Transverse colon (tissue), 4 donors: ENCODE measurements around the gene SHROOM3. TPM values are rescaled to one million over a fixed set of nuclear protein-coding genes. Genes with fewer than 3 reads are reported as not detected.

ENCODE experiments used
- DNase-seq: peaks from one replicate; pipeline ENCODE4 v3.0.0-alpha.2; 2019
- H3K27ac ChIP-seq, 4 donors: fragments of 200-600 bp; sonication (generic); 2 replicates each; pipeline ENCODE4 v1.5.1; 2016 to 2018; ENCODE audit warnings: inconsistent platforms in 4 of 4
- H3K27me3 ChIP-seq: fragments of 200-600 bp; sonication (generic); 2 replicates; pipeline ENCODE4 v1.5.1; 2017; ENCODE audit warnings: inconsistent platforms
- H3K36me3 ChIP-seq, 4 donors: fragments of 200-600 bp; sonication (generic); 2 replicates each; pipeline ENCODE4 v1.5.1; 2017 to 2019; ENCODE audit warnings: inconsistent platforms in 4 of 4
- H3K4me1 ChIP-seq, 4 donors: fragments of 200-600 bp; sonication (generic); 2 replicates each; pipeline ENCODE4 v1.5.1; 2017 to 2020; ENCODE audit warnings: inconsistent platforms in 4 of 4
- H3K4me3 ChIP-seq, 4 donors: fragments of 200-600 bp; sonication (generic); 1 replicate in 1 of 4; 2 replicates in 3 of 4; pipeline versions ENCODE4 v1.5.1 to v1.6.1; 2017 to 2019; ENCODE audit warnings: inconsistent platforms in 4 of 4
- H3K9me3 ChIP-seq, 2 donors: fragments of 200-600 bp; sonication (generic); 2 replicates each; pipeline ENCODE4 v1.5.1; 2017 to 2019; ENCODE audit warnings: inconsistent platforms in 2 of 2
- EP300 ChIP-seq: sonication (generic); formaldehyde crosslinking; IDR thresholded peaks from one replicate; pipeline ENCODE4 v1.6.1; 2017; ENCODE audit warnings: antibody characterized with exemption, low read depth
- POLR2A ChIP-seq: fragments of 450-650 bp; IDR thresholded peaks from one replicate; pipeline ENCODE4 v1.6.1; 2016; ENCODE audit warnings: antibody characterized with exemption, mild to moderate bottlenecking, moderate library complexity
- POLR2AphosphoS5 ChIP-seq, 3 donors: sonication (generic); formaldehyde crosslinking; IDR thresholded peaks; one replicate each; pipeline ENCODE4 v1.6.1; 2016; ENCODE audit warnings: antibody characterized with exemption in 3 of 3
- WGBS, 2 donors: methylation state at CpG; one replicate each; pipeline ENCODE4 v1.1.5; 2018; ENCODE audit warnings: low coverage in 1 of 2; 5-methylcytosine and 5-hydroxymethylcytosine counted together
- in situ Hi-C, 4 donors: fragments of 200-750 bp; cut with MboI; loops; one replicate each; pipeline versions ENCODE4 v1.15.0 to v1.15.1; 2017; ENCODE audit warnings: low sequenced_read_pairs in 3 of 4, low pct_ligation_motif_present in 1 of 4, low pct_unique_long_range_greater_than_20kb in 1 of 4
- intact Hi-C: fragments of 100-400 bp; cut with DNase I; formaldehyde crosslinking; loops from one replicate; pipeline ENCODE4 v1.15.1; 2023; ENCODE audit warnings: low total_unique reads
- total RNA-seq, 4 donors: library from RNA; depleted of rRNA; stranded (reverse); fragments of >200 nt; gene quantifications; one replicate each; pipeline ENCODE4 v1.1.0, GENCODE V29; 2016
- TF ChIP-seq, protein P1 (sequence below), 5 experiments: fragments of 200-600 bp in 3 of 5; fragments of 450-650 bp in 2 of 5; sonication (generic) in 3 of 5; IDR thresholded peaks; 1 replicate in 2 of 5; 2 replicates in 3 of 5; pipeline ENCODE4 v1.5.1; 2016 to 2017; ENCODE audit warnings: antibody characterized with exemption in 5 of 5, inconsistent platforms in 3 of 5, mild to moderate bottlenecking in 2 of 5, moderate library complexity in 1 of 5

The SHROOM3 gene
- total RNA-seq, 4 donors from 2014 or later = 182 to 456 (median 437) TPM

DNA sequence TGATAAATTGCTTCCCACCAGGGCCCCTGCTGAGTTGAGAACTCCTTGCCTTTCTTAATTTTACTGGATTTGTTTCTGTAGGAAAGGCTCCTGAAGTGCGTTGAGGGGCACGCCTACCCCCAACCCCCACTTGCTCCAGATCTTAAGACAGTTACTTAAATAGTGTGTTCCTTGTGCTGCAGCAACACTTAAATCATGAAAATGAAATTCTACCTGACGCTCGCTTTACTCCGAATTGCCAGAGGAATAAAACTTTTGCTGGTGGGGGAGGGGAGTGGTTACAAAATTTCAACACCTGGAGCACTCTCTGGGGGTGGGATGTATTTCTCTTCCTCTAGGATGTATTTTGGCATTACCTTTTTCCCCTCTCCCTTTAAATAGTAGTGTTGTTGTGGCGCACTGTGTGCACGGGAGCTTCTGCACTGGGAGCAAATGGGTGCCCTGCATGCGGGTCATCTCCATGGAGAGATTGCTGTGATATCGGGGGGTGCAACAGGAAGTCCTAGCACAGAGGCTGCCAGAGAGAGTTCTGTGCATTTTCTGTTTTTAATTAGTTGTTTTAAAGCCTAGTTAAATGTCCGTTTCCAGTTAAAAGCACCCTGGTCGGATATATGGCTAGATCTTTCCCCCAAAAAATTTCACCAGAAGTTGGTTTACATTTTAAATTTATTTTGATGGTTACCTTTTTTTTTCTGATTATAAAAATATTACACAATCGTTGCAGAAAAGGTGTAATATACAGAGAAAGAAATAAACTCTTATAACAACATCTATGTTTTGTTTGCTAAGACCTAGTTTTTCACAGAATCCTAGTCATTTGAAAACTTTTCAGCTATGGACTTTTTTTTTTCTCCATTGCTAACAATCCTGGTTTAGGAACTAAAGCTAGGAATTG lies 255.2 kb downstream of the SHROOM3 start:
- H3K27ac ChIP-seq = peak overlapping the region; percentile 82 to 96 (median 94)
- intact Hi-C loops (no loop called here), in situ Hi-C loops (no loop called here)
- 4% methylated on average over 8 to 12 of the region's 12 CpGs for WGBS, 2 donors
- no peaks in the 10 kb centered on the region for H3K9me3 ChIP-seq
- peaks cover 0 to 56% (median 27%) of the 10 kb centered on the region in 4 donors for H3K4me1 ChIP-seq
- H3K4me3 ChIP-seq = peak overlapping the region; percentile 54 to 90 (median 74)
- TF ChIP-seq EP300 (no peak), POLR2A (peak; percentile 34), POLR2AphosphoS5 (IDR thresholded peaks at IDR 0.05) (peak in 2 of 3 donors; percentile 29 to 49)
- TF ChIP-seq, protein P1, sequence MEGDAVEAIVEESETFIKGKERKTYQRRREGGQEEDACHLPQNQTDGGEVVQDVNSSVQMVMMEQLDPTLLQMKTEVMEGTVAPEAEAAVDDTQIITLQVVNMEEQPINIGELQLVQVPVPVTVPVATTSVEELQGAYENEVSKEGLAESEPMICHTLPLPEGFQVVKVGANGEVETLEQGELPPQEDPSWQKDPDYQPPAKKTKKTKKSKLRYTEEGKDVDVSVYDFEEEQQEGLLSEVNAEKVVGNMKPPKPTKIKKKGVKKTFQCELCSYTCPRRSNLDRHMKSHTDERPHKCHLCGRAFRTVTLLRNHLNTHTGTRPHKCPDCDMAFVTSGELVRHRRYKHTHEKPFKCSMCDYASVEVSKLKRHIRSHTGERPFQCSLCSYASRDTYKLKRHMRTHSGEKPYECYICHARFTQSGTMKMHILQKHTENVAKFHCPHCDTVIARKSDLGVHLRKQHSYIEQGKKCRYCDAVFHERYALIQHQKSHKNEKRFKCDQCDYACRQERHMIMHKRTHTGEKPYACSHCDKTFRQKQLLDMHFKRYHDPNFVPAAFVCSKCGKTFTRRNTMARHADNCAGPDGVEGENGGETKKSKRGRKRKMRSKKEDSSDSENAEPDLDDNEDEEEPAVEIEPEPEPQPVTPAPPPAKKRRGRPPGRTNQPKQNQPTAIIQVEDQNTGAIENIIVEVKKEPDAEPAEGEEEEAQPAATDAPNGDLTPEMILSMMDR (IDR thresholded peaks at IDR 0.05) = no peak
- H3K27me3 ChIP-seq = peaks cover 11% of the 10 kb centered on the region
- H3K36me3 ChIP-seq = no peaks in the 10 kb centered on the region
- peak; percentile 39 for DNase-seq

- WGBS, 2 donors = 23 to 60% methylated on average over 1 of the region's 1 CpG
- Histone ChIP-seq H3K9me3 (no peaks in the 10 kb centered on the region), H3K4me3 (peak overlapping the region in 2 of 4 donors; percentile 67 to 82), H3K4me1 (peaks cover 0 to 60% (median 28%) of the 10 kb centered on the region in 4 donors), H3K27ac (peak overlapping the region; percentile 82 to 96 (median 94)), H3K27me3 (peaks cover 11% of the 10 kb centered on the region), H3K36me3 (no peaks in the 10 kb centered on the region)
- intact Hi-C loops = no loop called here
- no peak for DNase-seq
- peak in 2 of 3 donors; percentile 34 to 39 for TF ChIP-seq POLR2AphosphoS5 (IDR thresholded peaks at IDR 0.05)
- TF ChIP-seq, protein P1 (IDR thresholded peaks at IDR 0.05) = no peak
- TF ChIP-seq EP300 = no peak
- peak; percentile 35 for TF ChIP-seq POLR2A
- in situ Hi-C loops = no loop called here
These were observed 255.9 kb downstream of the SHROOM3 start for GRCh38 chr4:76690906-76691275.

- no peaks in the 10 kb centered on the region for H3K36me3 ChIP-seq
- 37 to 53% methylated on average over 5 of the region's 5 CpGs for WGBS, 2 donors
- peak overlapping the region; percentile 82 to 96 (median 94) for H3K27ac ChIP-seq
- in situ Hi-C loops = no loop called here
- H3K9me3 ChIP-seq = no peaks in the 10 kb centered on the region
- intact Hi-C loops = no loop called here
- peak overlapping the region in 1 of 4 donors; percentile 82 for H3K4me3 ChIP-seq
- TF ChIP-seq POLR2A (peak; percentile 43), EP300 (peak; percentile 59), POLR2AphosphoS5 (IDR thresholded peaks at IDR 0.05) (peak in 2 of 3 donors; percentile 33 to 69)
- TF ChIP-seq, protein P1 (IDR thresholded peaks at IDR 0.05) = no peak
- peaks cover 6 to 68% (median 32%) of the 10 kb centered on the region in 4 donors for H3K4me1 ChIP-seq
- peaks cover 11% of the 10 kb centered on the region for H3K27me3 ChIP-seq
- DNase-seq = peak; percentile 37
These were observed 257.0 kb downstream of the SHROOM3 start for GRCh38 chr4:76691807-76692582.

- peaks cover 6 to 68% (median 29%) of the 10 kb centered on the region in 4 donors for H3K4me1 ChIP-seq
- H3K27ac ChIP-seq = peak overlapping the region; percentile 82 to 96 (median 94)
- intact Hi-C loops = no loop called here
- no peaks in the 10 kb centered on the region for H3K9me3 ChIP-seq
- no peak for TF ChIP-seq POLR2A
- TF ChIP-seq, protein P1 (IDR thresholded peaks at IDR 0.05) = no peak
- TF ChIP-seq EP300 = no peak
- no peak for TF ChIP-seq POLR2AphosphoS5 (IDR thresholded peaks at IDR 0.05)
- no peaks in the 10 kb centered on the region for H3K36me3 ChIP-seq
- H3K4me3 ChIP-seq = no peak overlapping the region
- peaks cover 11% of the 10 kb centered on the region for H3K27me3 ChIP-seq
- in situ Hi-C loops = no loop called here
- 47 to 62% methylated on average over 2 of the region's 2 CpGs for WGBS, 2 donors
- no peak for DNase-seq
These were observed 257.7 kb downstream of the SHROOM3 start for GRCh38 chr4:76692761-76693160.
